IMR-90 (cell line): ENCODE measurements around the gene ABAT. TPM values are rescaled to one million over a fixed set of nuclear protein-coding genes. Genes with fewer than 3 reads are reported as not detected.

Experiments used
- ATAC-seq: fragments of 200-7000 bp; cut with Tn5 transposase; 2 replicates; pipeline ENCODE4 v1.9.1; 2020; ENCODE audit warnings: low read depth, mild to moderate bottlenecking, moderate library complexity
- BruUV-seq: library from RNA; stranded (reverse); fragments of 400-500 nt; replicated peaks from 2 replicates; lab custom pipeline; 2021; lab: Mats Ljungman, UMichigan
- CTCF ChIA-PET: fragments of 300-600 bp; formaldehyde crosslinking; extraction: SDS; loops from one replicate; lab custom pipeline; 2021; ENCODE audit warnings: antibody characterized with exemption; lab: Yijun Ruan, JAX
- POLR2A ChIA-PET: fragments of 300-600 bp; sonication (Branson Sonifier 250); formaldehyde crosslinking; loops from one replicate; lab custom pipeline; 2022; ENCODE audit warnings: antibody characterized with exemption; ENCODE audit not compliant: unreplicated experiment; lab: Charles Lee
- DNase-seq: peaks from one replicate; pipeline ENCODE4 v3.0.0; 2013
- H2AFZ ChIP-seq: replicated peaks from 2 replicates; pipeline ENCODE3; 2013; ENCODE audit warnings: low read length, mild to moderate bottlenecking; ENCODE audit not compliant: poor library complexity
- H2AK5ac ChIP-seq: 2 replicates; pipeline ENCODE4 v1.6.1; 2013; ENCODE audit warnings: low read depth, low read length, inconsistent platforms
- H2AK9ac ChIP-seq: replicated peaks from 2 replicates; pipeline ENCODE3; 2013; ENCODE audit warnings: mild to moderate bottlenecking, low read depth, low read length, moderate library complexity; ENCODE audit not compliant: poor library complexity
- H2BK120ac ChIP-seq: 2 replicates; pipeline ENCODE4 v1.6.1; 2013; ENCODE audit warnings: low read depth, low read length, inconsistent platforms
- H2BK15ac ChIP-seq: 3 replicates; pipeline ENCODE4 v1.6.1; 2013; ENCODE audit warnings: low read depth, low read length, inconsistent platforms
- H2BK20ac ChIP-seq: 2 replicates; pipeline ENCODE4 v1.6.1; 2013; ENCODE audit warnings: low read depth, mild to moderate bottlenecking, inconsistent platforms, low read length, moderate library complexity
- H2BK5ac ChIP-seq: 2 replicates; pipeline ENCODE4 v1.6.1; 2013; ENCODE audit warnings: mild to moderate bottlenecking, low read depth, low read length, inconsistent platforms; ENCODE audit not compliant: poor library complexity, severe bottlenecking
- H3K14ac ChIP-seq: replicated peaks from 2 replicates; pipeline ENCODE4 v1.6.1; 2013; ENCODE audit warnings: low read depth, low read length, inconsistent platforms
- H3K18ac ChIP-seq: 2 replicates; pipeline ENCODE4 v1.6.1; 2013; ENCODE audit warnings: low read depth, low read length, control low read depth
- H3K23ac ChIP-seq: 2 replicates; pipeline ENCODE4 v1.6.1; 2013; ENCODE audit warnings: low read depth, low read length, inconsistent platforms
- H3K27ac ChIP-seq: 2 replicates; pipeline ENCODE4 v1.5.1; 2013; ENCODE audit warnings: mild to moderate bottlenecking, control low read depth, low read length; ENCODE audit not compliant: insufficient read depth
- H3K27me3 ChIP-seq: 2 replicates; pipeline ENCODE4 v1.6.1; 2013; ENCODE audit warnings: low read length; ENCODE audit not compliant: control insufficient read depth, insufficient read depth
- H3K36me3 ChIP-seq: 2 replicates; pipeline ENCODE4 v1.6.1; 2013; ENCODE audit warnings: low read length, mixed read lengths; ENCODE audit not compliant: control insufficient read depth, insufficient read depth
- H3K4ac ChIP-seq: 2 replicates; pipeline ENCODE4 v1.6.1; 2013; ENCODE audit warnings: low read depth, low read length, inconsistent platforms
- H3K4me1 ChIP-seq: 2 replicates; pipeline ENCODE4 v1.6.1; 2013; ENCODE audit warnings: low read length, mixed read lengths; ENCODE audit not compliant: control insufficient read depth, insufficient read depth
- H3K4me2 ChIP-seq: 2 replicates; pipeline ENCODE4 v1.6.1; 2013; ENCODE audit warnings: low read depth, mild to moderate bottlenecking, control low read depth, low read length, moderate library complexity
- H3K4me3 ChIP-seq: 2 replicates; pipeline ENCODE4 v1.5.1; 2013; ENCODE audit warnings: low read depth, mild to moderate bottlenecking, control low read depth, low read length, moderate library complexity; ENCODE audit not compliant: insufficient read depth
- H3K56ac ChIP-seq: 2 replicates; pipeline ENCODE4 v1.6.1; 2013; ENCODE audit warnings: low read length, inconsistent platforms; ENCODE audit not compliant: insufficient read depth; ENCODE audit errors: extremely low read depth
- H3K79me1 ChIP-seq, 2 experiments: 2 replicates each; pipeline ENCODE4 v1.6.1; 2013; ENCODE audit warnings: low read length in 2 of 2, inconsistent platforms in 1 of 2, low read depth in 1 of 2
- H3K9ac ChIP-seq: 2 replicates; pipeline ENCODE4 v1.6.1; 2013; ENCODE audit warnings: low read depth, low read length, control low read depth
- H3K9me1 ChIP-seq: 2 replicates; pipeline ENCODE4 v1.6.1; 2013; ENCODE audit warnings: low read length, inconsistent platforms; ENCODE audit not compliant: insufficient read depth
- H3K9me3 ChIP-seq: 2 replicates; pipeline ENCODE4 v1.6.1; 2013; ENCODE audit warnings: low read length; ENCODE audit not compliant: control insufficient read depth, insufficient read depth
- H4K20me1 ChIP-seq: 2 replicates; pipeline ENCODE4 v1.6.1; 2013; ENCODE audit warnings: low read length, inconsistent platforms; ENCODE audit not compliant: insufficient read depth
- H4K5ac ChIP-seq: 2 replicates; pipeline ENCODE4 v1.6.1; 2013; ENCODE audit warnings: mild to moderate bottlenecking, low read depth, low read length, control low read depth
- H4K8ac ChIP-seq, 2 experiments: 2 replicates each; pipeline ENCODE4 v1.6.1; 2013; ENCODE audit warnings: low read depth in 2 of 2, low read length in 2 of 2, control low read depth in 1 of 2, inconsistent platforms in 1 of 2
- H4K91ac ChIP-seq: 2 replicates; pipeline ENCODE4 v1.6.1; 2013; ENCODE audit warnings: low read depth, low read length, inconsistent platforms; ENCODE audit not compliant: insufficient read depth
- CTCF ChIP-seq: conservative IDR thresholded peaks from 2 replicates; pipeline ENCODE4 v1.5.1; 2012; ENCODE audit warnings: mild to moderate bottlenecking, low read depth, low read length, improper control_type of control experiment
- MAFK ChIP-seq: IDR thresholded peaks from 2 replicates; pipeline ENCODE4 v1.6.1; 2012; ENCODE audit warnings: low read depth, low read length, improper control_type of control experiment
- MXI1 ChIP-seq: IDR thresholded peaks from 2 replicates; pipeline ENCODE4 v1.6.1; 2012; ENCODE audit warnings: low read depth, mild to moderate bottlenecking, low read length, moderate library complexity, borderline replicate concordance
- NFE2L2 ChIP-seq: fragments of 150-350 bp; IDR thresholded peaks from 2 replicates; pipeline ENCODE4 v1.6.1; 2016; ENCODE audit warnings: low read depth, mild to moderate bottlenecking, low read length
- RFX5 ChIP-seq: IDR thresholded peaks from 2 replicates; pipeline ENCODE4 v1.8.0; 2012; ENCODE audit warnings: low read depth, mild to moderate bottlenecking, low read length, moderate library complexity
- WGBS, 2 experiments: methylation state at CpG; one replicate each; pipeline versions ENCODE4 v1.1.5 to v1.1.7; 2013; ENCODE audit warnings: missing lambda C conversion rate in 2 of 2; ENCODE audit not compliant: insufficient read length in 1 of 2; ENCODE audit errors: extremely low coverage in 2 of 2; 5-methylcytosine and 5-hydroxymethylcytosine counted together
- dilution Hi-C: fragments of 300-500 bp; cut with HindIII; formaldehyde crosslinking; loops from one replicate; pipeline ENCODE4 v1.14.3; 2018; ENCODE audit warnings: low sequenced_read_pairs; ENCODE audit not compliant: unreplicated experiment
- in situ Hi-C: fragments of 300-500 bp; cut with MboI; formaldehyde crosslinking; loops from 3 replicates; pipeline ENCODE4 v1.14.3; 2019; ENCODE audit warnings: low sequenced_read_pairs, inconsistent platforms, mixed read lengths
- intact Hi-C: fragments of 100-400 bp; cut with micrococcal nuclease; formaldehyde crosslinking; loops from 2 replicates; pipeline ENCODE4 v1.10.0; 2022
- polyA plus RNA-seq, 3 experiments: library from polyadenylated mRNA; depleted of rRNA; stranded (reverse); fragments of >200 nt; gene quantifications; 2 replicates each; pipeline ENCODE4 v1.2.3, GENCODE V29; 2012; ENCODE audit warnings: low replicate concordance in 1 of 3
- total RNA-seq: library from RNA; depleted of rRNA; stranded (reverse); fragments of >200 nt; gene quantifications from 2 replicates; pipeline ENCODE4 v1.2.3, GENCODE V29; 2012

ABAT gene
- total and polyA plus RNA-seq, 2 of the 4 experiments (the other 2 are of a cell fraction) = 4.5 to 6.9 TPM

- dilution Hi-C loops = no loop called here
- Histone ChIP-seq H2BK15ac (no peak overlapping the region), H3K9me3 (no peaks in the 10 kb centered on the region), H3K18ac (no peak overlapping the region), H3K4ac (no peak overlapping the region), H3K36me3 (no peaks in the 10 kb centered on the region), H3K27ac (no peak overlapping the region), H2BK5ac (no peak overlapping the region), H3K14ac (no peak overlapping the region), H2AK5ac (no peak overlapping the region), H3K23ac (no peak overlapping the region), H4K20me1 (no peaks in the 10 kb centered on the region), H4K8ac (no peak overlapping the region), H3K9ac (no peak overlapping the region), H3K4me2 (no peak overlapping the region), H3K79me1 (no peaks in the 10 kb centered on the region), H2AK9ac (no peak overlapping the region), H4K91ac (no peak overlapping the region), H2BK120ac (no peak overlapping the region), H3K56ac (no peak overlapping the region), H3K27me3 (no peaks in the 10 kb centered on the region; the same call in 1 of the 2 replicates), H3K9me1 (no peaks in the 10 kb centered on the region), H3K4me1 (no peaks in the 10 kb centered on the region), H2BK20ac (no peak overlapping the region), H4K5ac (no peak overlapping the region), H2AFZ (no peak overlapping the region), H3K4me3 (no peak overlapping the region)
- ChIA-PET POLR2A (no interaction called here), CTCF (interaction anchor here (3.1 kb wide), 1 partner anchor 128 kb away, joined by 8 read pairs; no protein-coding TSS in a partner anchor)
- BruUV-seq = no TSS peak
- in situ Hi-C loops = loop anchor here (25.0 kb wide), 2 partner anchors 349 to 474 kb away; no protein-coding TSS in a partner anchor
- TF ChIP-seq RFX5 (no peak), MAFK (no peak), MXI1 (no peak), NFE2L2 (no peak), CTCF (no peak)
- no peak for DNase-seq
- no CpG with 5 or more reads among the region's 9 CpGs for WGBS, 2 experiments
- intact Hi-C loops = no loop called here
- ATAC-seq = no peak
These were observed 11.0 kb upstream of the ABAT start for GRCh38 chr16:8663192-8664089.
